ENCODE measurements around the gene ADAMTSL5. TPM values are rescaled to one million over a fixed set of nuclear protein-coding genes. Genes with fewer than 3 reads are reported as not detected.
A peak's percentile ranks its signal among the peaks of the same experiment; 100 is the strongest.

Gene ADAMTSL5
- total and polyA plus RNA-seq, 9 of the 15 experiments (the other 6 are each of a cell fraction or from before 2014, with no cell fraction given), result 1.0 to 11.6 (median 4.1) TPM

DNA sequence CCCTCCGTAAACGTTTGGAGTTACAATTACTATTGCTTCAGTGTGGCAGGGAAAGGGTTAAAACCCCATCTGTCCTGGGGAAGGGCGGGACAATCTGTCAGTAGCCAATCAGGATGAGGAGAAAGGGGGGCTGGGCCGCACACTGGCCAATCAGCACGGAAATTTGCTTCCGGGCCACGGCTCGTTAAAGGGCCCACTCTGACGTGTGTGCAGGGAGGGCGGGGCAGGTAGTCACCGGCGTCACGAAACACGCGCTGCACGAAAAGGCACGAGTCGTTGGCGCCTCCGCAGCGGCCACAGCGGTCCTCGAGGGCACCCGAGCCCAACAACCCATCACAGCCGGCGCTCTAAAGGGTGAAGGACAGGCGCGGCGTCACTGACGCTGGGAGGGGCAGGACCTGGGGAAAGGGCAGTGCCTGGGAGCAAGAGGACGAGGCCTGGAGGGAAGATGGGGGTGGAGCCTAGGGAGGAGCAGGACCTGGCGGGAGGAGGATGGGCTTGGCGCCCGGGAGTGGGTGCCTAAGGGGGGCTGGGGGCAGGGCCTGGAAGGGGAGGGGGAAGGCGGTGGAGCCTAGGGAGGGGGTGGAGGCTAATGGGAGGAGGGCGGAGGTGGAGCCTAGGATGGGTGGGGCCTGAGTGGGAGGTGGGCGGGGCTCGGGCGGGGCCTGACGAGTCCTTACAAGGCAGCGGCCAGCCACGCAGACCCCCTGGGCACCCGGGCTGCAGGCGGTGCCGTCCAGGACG is 4.9 kb downstream of the ADAMTSL5 start (continued):
- TF ChIP-seq, protein P1, sequence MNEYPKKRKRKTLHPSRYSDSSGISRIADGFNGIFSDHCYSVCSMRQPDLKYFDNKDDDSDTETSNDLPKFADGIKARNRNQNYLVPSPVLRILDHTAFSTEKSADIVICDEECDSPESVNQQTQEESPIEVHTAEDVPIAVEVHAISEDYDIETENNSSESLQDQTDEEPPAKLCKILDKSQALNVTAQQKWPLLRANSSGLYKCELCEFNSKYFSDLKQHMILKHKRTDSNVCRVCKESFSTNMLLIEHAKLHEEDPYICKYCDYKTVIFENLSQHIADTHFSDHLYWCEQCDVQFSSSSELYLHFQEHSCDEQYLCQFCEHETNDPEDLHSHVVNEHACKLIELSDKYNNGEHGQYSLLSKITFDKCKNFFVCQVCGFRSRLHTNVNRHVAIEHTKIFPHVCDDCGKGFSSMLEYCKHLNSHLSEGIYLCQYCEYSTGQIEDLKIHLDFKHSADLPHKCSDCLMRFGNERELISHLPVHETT (CRISPR knock-in tag; conservative IDR thresholded peaks at IDR 0.05 in 1 of 2, IDR thresholded peaks at IDR 0.05 in 1 of 2), result peak in 1 of 2 experiments; percentile 38; a peak in 1 of 4 replicates
- TF ChIP-seq STAT5A (IDR thresholded peaks at IDR 0.05; ENCODE audit: borderline replicate concordance, low read length) (no peak), CREBBP (IDR thresholded peaks at IDR 0.05; ENCODE audit: low read depth, low read length) (no peak), SAFB2 (IDR thresholded peaks at IDR 0.05; ENCODE audit: borderline replicate concordance, low read depth, low read length, severe bottlenecking) (no peak), PHF20 (IDR thresholded peaks at IDR 0.05; ENCODE audit: partially characterized antibody) (no peak), ILF3 (IDR thresholded peaks at IDR 0.05; ENCODE audit: borderline replicate concordance) (no peak), TGIF2 (CRISPR knock-in tag; IDR thresholded peaks at IDR 0.05) (no peak), TRIM24 (IDR thresholded peaks at IDR 0.05) (0 out of 4 replicates have a peak, but pooled peaks of 1 of the 2 experiments have one; percentile 27), DDX20 (tag; IDR thresholded peaks at IDR 0.05; ENCODE audit: low read depth) (no peak), SREBF1 (IDR thresholded peaks at IDR 0.05; ENCODE audit: borderline replicate concordance, low read depth, low read length) (no peak), ZNF140 (CRISPR knock-in tag; IDR thresholded peaks at IDR 0.05) (no peak), RAD21 (CRISPR knock-in tag; conservative IDR thresholded peaks at IDR 0.05 in 1 of 2, IDR thresholded peaks at IDR 0.05 in 1 of 2) (no peak)
- TF ChIP-seq, protein P2, sequence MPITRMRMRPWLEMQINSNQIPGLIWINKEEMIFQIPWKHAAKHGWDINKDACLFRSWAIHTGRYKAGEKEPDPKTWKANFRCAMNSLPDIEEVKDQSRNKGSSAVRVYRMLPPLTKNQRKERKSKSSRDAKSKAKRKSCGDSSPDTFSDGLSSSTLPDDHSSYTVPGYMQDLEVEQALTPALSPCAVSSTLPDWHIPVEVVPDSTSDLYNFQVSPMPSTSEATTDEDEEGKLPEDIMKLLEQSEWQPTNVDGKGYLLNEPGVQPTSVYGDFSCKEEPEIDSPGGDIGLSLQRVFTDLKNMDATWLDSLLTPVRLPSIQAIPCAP (CRISPR knock-in tag; IDR thresholded peaks at IDR 0.05; ENCODE audit: borderline replicate concordance), result no peak
- TF ChIP-seq, protein P3, sequence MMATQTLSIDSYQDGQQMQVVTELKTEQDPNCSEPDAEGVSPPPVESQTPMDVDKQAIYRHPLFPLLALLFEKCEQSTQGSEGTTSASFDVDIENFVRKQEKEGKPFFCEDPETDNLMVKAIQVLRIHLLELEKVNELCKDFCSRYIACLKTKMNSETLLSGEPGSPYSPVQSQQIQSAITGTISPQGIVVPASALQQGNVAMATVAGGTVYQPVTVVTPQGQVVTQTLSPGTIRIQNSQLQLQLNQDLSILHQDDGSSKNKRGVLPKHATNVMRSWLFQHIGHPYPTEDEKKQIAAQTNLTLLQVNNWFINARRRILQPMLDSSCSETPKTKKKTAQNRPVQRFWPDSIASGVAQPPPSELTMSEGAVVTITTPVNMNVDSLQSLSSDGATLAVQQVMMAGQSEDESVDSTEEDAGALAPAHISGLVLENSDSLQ (IDR thresholded peaks at IDR 0.05), result peak; percentile 89
- TF ChIP-seq, protein P4, sequence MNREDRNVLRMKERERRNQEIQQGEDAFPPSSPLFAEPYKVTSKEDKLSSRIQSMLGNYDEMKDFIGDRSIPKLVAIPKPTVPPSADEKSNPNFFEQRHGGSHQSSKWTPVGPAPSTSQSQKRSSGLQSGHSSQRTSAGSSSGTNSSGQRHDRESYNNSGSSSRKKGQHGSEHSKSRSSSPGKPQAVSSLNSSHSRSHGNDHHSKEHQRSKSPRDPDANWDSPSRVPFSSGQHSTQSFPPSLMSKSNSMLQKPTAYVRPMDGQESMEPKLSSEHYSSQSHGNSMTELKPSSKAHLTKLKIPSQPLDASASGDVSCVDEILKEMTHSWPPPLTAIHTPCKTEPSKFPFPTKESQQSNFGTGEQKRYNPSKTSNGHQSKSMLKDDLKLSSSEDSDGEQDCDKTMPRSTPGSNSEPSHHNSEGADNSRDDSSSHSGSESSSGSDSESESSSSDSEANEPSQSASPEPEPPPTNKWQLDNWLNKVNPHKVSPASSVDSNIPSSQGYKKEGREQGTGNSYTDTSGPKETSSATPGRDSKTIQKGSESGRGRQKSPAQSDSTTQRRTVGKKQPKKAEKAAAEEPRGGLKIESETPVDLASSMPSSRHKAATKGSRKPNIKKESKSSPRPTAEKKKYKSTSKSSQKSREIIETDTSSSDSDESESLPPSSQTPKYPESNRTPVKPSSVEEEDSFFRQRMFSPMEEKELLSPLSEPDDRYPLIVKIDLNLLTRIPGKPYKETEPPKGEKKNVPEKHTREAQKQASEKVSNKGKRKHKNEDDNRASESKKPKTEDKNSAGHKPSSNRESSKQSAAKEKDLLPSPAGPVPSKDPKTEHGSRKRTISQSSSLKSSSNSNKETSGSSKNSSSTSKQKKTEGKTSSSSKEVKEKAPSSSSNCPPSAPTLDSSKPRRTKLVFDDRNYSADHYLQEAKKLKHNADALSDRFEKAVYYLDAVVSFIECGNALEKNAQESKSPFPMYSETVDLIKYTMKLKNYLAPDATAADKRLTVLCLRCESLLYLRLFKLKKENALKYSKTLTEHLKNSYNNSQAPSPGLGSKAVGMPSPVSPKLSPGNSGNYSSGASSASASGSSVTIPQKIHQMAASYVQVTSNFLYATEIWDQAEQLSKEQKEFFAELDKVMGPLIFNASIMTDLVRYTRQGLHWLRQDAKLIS (CRISPR knock-in tag; IDR thresholded peaks at IDR 0.05), result no peak
- TF ChIP-seq, protein P5, sequence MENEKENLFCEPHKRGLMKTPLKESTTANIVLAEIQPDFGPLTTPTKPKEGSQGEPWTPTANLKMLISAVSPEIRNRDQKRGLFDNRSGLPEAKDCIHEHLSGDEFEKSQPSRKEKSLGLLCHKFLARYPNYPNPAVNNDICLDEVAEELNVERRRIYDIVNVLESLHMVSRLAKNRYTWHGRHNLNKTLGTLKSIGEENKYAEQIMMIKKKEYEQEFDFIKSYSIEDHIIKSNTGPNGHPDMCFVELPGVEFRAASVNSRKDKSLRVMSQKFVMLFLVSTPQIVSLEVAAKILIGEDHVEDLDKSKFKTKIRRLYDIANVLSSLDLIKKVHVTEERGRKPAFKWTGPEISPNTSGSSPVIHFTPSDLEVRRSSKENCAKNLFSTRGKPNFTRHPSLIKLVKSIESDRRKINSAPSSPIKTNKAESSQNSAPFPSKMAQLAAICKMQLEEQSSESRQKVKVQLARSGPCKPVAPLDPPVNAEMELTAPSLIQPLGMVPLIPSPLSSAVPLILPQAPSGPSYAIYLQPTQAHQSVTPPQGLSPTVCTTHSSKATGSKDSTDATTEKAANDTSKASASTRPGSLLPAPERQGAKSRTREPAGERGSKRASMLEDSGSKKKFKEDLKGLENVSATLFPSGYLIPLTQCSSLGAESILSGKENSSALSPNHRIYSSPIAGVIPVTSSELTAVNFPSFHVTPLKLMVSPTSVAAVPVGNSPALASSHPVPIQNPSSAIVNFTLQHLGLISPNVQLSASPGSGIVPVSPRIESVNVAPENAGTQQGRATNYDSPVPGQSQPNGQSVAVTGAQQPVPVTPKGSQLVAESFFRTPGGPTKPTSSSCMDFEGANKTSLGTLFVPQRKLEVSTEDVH (IDR thresholded peaks at IDR 0.05; ENCODE audit: low read depth, partially characterized antibody), result peak; percentile 76
